Pancreas (tissue), 10 donors: ENCODE data around the gene TLR4. TPM values are rescaled to one million over a fixed set of nuclear protein-coding genes. Genes with fewer than 3 reads are reported as not detected.

Source experiments
- ATAC-seq, 4 donors: fragments of 200-7000 bp; cut with Tn5 transposase; one replicate each; pipeline versions ENCODE4 v1.8.0 to v1.9.1; 2020; ENCODE audit warnings: mild to moderate bottlenecking in 4 of 4, moderate library complexity in 4 of 4
- DNase-seq, 6 donors: peaks; one replicate each; pipeline ENCODE4 v3.0.0-alpha.2; 2020
- FAIRE-seq: peaks from 2 replicates; lab custom pipeline; 2012; peaks lifted over from hg19 to GRCh38; lab: Jason Lieb, UNC
- H3K27ac ChIP-seq, 4 donors: fragments of 200-600 bp; sonication (generic); 1 replicate in 3 of 4; 2 replicates in 1 of 4; pipeline versions ENCODE4 v1.5.0 to v1.8.0; 2020
- H3K27me3 ChIP-seq, 4 donors: fragments of 200-600 bp; one replicate each; pipeline ENCODE4 v1.8.0; 2021
- H3K36me3 ChIP-seq, 3 donors: fragments of 200-600 bp; sonication (generic) in 1 of 3; one replicate each; pipeline versions ENCODE4 v1.5.0 to v1.8.0; 2020 to 2021
- H3K4me1 ChIP-seq, 3 donors: fragments of 200-600 bp; one replicate each; pipeline ENCODE4 v1.8.0; 2021
- H3K4me3 ChIP-seq, 4 donors: fragments of 200-600 bp; sonication (generic) in 2 of 4; one replicate each; pipeline versions ENCODE4 v1.5.0 to v1.8.0; 2020 to 2021
- H3K9me3 ChIP-seq, 4 donors: fragments of 200-600 bp; one replicate each; pipeline ENCODE4 v1.8.0; 2021
- WGBS, 2 donors: extraction: QIAGEN DNeasy Blood & Tissue Kit; methylation state at CpG; one replicate each; pipeline ENCODE4 v1.1.7; 2013; 5-methylcytosine and 5-hydroxymethylcytosine counted together
- intact Hi-C, 3 donors: fragments of 100-400 bp; cut with DNase I; formaldehyde crosslinking; loops; one replicate each; pipeline versions ENCODE4 v1.11.1 to v1.14.2; 2022
- polyA plus RNA-seq, 2 donors: library from polyadenylated mRNA; stranded (reverse); fragments of 200-250 nt; gene quantifications; one replicate each; pipeline ENCODE4 v1.2.3, GENCODE V29; 2013
- total RNA-seq, 6 donors: library from RNA; stranded (reverse); fragmentation: NEBNext Ultra II Directional in 4 of 6; extraction: Animal tissue kit (Norgen Biotek cat#: 25700) in 4 of 6; gene quantifications; one replicate each; pipeline versions ENCODE4 v1.2.1 to v1.2.4, GENCODE V29; 2021 to 2023
- TF ChIP-seq, protein P1 (sequence below), 4 donors: fragments of 200-600 bp; sonication (generic) in 3 of 4; IDR thresholded peaks; one replicate each; pipeline versions ENCODE4 v1.5.0 to v1.8.0; 2021; ENCODE audit warnings: antibody characterized with exemption in 4 of 4
- donor health status: healthy with polysubstance abuse.
- donor health status: DM: no; HTN: no; CAD: no; lungs with moderate emphysema.
- donor health status: DM: no; HTN: no; CAD: no.
- donor health status: control.
- donor health status: control.
- donor health status: Bipolar disorder and iron deficiency.
- donor health status: DM: yes; HTN: yes; CAD: no.
- donor health status: DM: no; HTN: no; CAD: no.
- donor health status: DM: no; HTN: no; CAD: no.
- donor health status: DM: yes; HTN: yes; CAD: no.

The TLR4 gene
- total and polyA plus RNA-seq, 8 donors, result 0.68 to 9.1 (median 1.3) TPM

DNA sequence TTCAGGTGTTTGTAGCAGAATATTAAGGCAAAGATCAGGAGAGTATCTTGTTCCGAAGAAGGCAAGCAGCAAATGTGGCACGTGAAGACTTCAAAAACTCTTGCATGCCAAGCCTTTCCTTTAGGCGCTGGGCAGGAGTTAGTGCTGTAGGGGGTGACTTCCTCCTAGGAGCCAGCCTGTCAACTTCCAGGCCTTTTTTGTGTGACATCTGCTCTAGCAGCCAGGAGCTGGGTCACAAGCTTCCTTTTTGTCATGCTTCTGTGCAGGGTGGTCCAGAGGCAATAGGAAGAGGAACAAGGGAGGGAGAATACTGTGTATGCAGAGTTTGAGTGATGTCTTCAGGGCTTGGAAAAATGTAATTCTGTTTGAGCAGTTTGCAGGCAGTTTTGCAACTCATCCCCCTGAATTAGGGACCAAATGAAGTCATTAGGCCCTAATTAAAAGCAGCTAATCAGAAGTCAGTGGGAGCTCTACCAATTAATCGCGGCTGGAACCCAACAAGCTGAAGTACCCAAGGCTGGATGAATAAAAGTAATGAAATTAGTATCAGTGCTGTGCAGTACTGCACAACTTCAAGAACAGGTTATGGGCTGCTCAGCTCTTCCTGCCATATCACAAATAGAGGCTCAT is 53.5 kb downstream of the TLR4 start:
- Histone ChIP-seq H3K4me1 (no peaks in the 10 kb centered on the region), H3K36me3 (no peaks in the 10 kb centered on the region), H3K27me3 (no peaks in the 10 kb centered on the region), H3K4me3 (no peak overlapping the region), H3K9me3 (no peaks in the 10 kb centered on the region), H3K27ac (no peak overlapping the region)
- DNase-seq, result no peak
- no peak for ATAC-seq
- 55 to 68% methylated on average over 5 of the region's 5 CpGs for WGBS, 2 donors
- intact Hi-C loops, result no loop called here
- TF ChIP-seq, protein P1, sequence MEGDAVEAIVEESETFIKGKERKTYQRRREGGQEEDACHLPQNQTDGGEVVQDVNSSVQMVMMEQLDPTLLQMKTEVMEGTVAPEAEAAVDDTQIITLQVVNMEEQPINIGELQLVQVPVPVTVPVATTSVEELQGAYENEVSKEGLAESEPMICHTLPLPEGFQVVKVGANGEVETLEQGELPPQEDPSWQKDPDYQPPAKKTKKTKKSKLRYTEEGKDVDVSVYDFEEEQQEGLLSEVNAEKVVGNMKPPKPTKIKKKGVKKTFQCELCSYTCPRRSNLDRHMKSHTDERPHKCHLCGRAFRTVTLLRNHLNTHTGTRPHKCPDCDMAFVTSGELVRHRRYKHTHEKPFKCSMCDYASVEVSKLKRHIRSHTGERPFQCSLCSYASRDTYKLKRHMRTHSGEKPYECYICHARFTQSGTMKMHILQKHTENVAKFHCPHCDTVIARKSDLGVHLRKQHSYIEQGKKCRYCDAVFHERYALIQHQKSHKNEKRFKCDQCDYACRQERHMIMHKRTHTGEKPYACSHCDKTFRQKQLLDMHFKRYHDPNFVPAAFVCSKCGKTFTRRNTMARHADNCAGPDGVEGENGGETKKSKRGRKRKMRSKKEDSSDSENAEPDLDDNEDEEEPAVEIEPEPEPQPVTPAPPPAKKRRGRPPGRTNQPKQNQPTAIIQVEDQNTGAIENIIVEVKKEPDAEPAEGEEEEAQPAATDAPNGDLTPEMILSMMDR (IDR thresholded peaks at IDR 0.05), result no peak
- FAIRE-seq, result no peak

DNA sequence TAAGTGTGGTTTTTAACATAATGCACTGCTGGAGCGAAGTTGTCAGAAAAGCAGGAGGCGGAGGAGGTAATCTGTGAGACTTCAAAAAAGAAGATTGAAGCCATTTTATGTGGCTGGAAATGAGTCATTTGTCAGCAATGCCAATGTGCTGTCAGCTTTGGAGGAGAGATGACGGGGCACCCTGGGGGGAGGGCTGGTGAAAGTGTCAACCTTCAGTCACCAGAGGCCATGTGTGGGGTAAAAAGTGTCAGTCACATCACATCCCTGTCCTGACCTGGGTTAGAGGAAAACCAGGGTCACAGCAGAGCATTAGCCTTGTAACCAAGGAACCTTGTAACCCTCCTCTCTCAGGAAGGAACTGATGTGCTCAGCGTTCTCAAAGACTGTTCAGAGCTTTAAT is 59.1 kb downstream of the TLR4 start:
- Histone ChIP-seq H3K27me3 (peaks cover 0 to 10% (median 0%) of the 10 kb centered on the region in 4 donors), H3K27ac (no peak overlapping the region), H3K9me3 (no peaks in the 10 kb centered on the region), H3K36me3 (no peaks in the 10 kb centered on the region), H3K4me3 (no peak overlapping the region), H3K4me1 (no peaks in the 10 kb centered on the region)
- WGBS, 2 donors, result 49 to 51% methylated on average over 4 of the region's 4 CpGs
- intact Hi-C loops, result no loop called here
- no peak for ATAC-seq
- FAIRE-seq, result no peak
- TF ChIP-seq, protein P1 (IDR thresholded peaks at IDR 0.05), result no peak
- DNase-seq, result no peak

GRCh38 chr9:117768750-117769395 is 64.7 kb downstream of the TLR4 start:
- Histone ChIP-seq H3K27ac (no peak overlapping the region), H3K9me3 (no peaks in the 10 kb centered on the region), H3K4me1 (no peaks in the 10 kb centered on the region), H3K36me3 (no peaks in the 10 kb centered on the region), H3K27me3 (peaks cover 0 to 10% (median 0%) of the 10 kb centered on the region in 4 donors), H3K4me3 (no peak overlapping the region)
- ATAC-seq, result no peak
- TF ChIP-seq, protein P1 (IDR thresholded peaks at IDR 0.05), result no peak
- no peak for DNase-seq
- 44 to 49% methylated on average over 4 of the region's 4 CpGs for WGBS, 2 donors
- no peak for FAIRE-seq
- intact Hi-C loops, result no loop called here

DNA sequence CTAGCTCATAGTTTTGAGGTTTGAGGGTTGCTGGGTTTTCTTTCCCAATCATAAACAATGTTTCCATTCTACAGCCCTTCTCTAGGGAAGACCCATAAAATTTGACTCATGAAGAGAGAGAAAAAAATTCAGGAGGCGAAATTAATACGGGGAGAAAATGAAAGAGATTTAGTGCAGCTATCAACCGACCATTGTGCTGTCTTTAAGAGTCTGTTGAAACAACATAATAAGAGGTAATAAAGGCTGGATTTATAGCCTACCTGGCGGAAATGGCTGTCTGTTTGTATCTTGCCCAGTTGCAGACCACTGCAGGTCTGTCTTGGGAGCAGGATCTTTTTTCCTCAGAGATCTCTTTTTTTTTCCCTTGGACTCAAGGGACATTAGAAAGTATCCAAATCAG is 66.9 kb downstream of the TLR4 start:
- no peak for DNase-seq
- Histone ChIP-seq H3K36me3 (no peaks in the 10 kb centered on the region), H3K27me3 (peaks cover 0 to 2% (median 0%) of the 10 kb centered on the region in 4 donors), H3K4me3 (no peak overlapping the region), H3K4me1 (no peaks in the 10 kb centered on the region), H3K9me3 (no peaks in the 10 kb centered on the region), H3K27ac (no peak overlapping the region)
- ATAC-seq, result no peak
- intact Hi-C loops, result no loop called here
- 64 to 77% methylated on average over 4 of the region's 4 CpGs for WGBS, 2 donors
- no peak for FAIRE-seq
- TF ChIP-seq, protein P1 (IDR thresholded peaks at IDR 0.05), result no peak

DNA sequence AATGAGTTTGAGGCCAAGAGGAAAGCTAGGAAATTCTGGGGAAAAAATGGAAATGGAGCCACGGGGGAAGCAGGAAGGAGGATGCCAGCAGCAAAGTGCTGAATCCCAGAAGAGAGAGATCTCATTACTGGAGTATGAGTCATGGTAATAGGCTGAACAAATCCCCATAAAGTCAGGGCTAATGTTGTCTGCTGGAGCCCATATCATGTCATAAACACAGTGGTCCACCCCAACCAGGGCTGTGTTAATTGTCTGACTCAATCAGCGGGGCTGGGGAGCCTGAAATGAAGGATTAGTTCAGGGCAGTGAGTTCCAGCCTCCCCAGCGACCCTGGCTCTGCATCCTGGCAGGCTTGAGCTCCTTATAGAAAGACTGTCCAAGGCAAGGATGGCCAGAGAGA is 68.8 kb downstream of the TLR4 start:
- ATAC-seq (no peak), DNase-seq (no peak), FAIRE-seq (no peak)
- Histone ChIP-seq H3K36me3 (no peaks in the 10 kb centered on the region), H3K4me1 (no peaks in the 10 kb centered on the region), H3K4me3 (no peak overlapping the region), H3K27me3 (no peaks in the 10 kb centered on the region), H3K27ac (no peak overlapping the region), H3K9me3 (no peaks in the 10 kb centered on the region)
- TF ChIP-seq, protein P1 (IDR thresholded peaks at IDR 0.05), result no peak
- WGBS, 2 donors, result 41 to 53% methylated on average over 3 of the region's 3 CpGs
- intact Hi-C loops, result no loop called here
